Neural cell (in vitro differentiated cells): ENCODE measurements around the gene ANO1. TPM values are rescaled to one million over a fixed set of nuclear protein-coding genes. Genes with fewer than 3 reads are reported as not detected.

ENCODE experiments used
- H2AFZ ChIP-seq: fragments of 200-600, 300-800 bp; sonication (generic), shearing (Covaris generic); 2 replicates; pipeline ENCODE4 v1.6.0; 2014; ENCODE audit warnings: low read depth, mild to moderate bottlenecking, antibody characterized with exemption, low read length, moderate library complexity
- H3F3A ChIP-seq: fragments of 200-600 bp; shearing (Covaris generic); 2 replicates; pipeline ENCODE4 v1.6.1; 2016; ENCODE audit warnings: mild to moderate bottlenecking, moderate library complexity, mixed read lengths, antibody characterized with exemption, low read length; ENCODE audit not compliant: insufficient read depth, poor library complexity, severe bottlenecking
- H3K27ac ChIP-seq: fragments of 200-600, 300-800 bp; sonication (generic), shearing (Covaris generic); 2 replicates; pipeline ENCODE4 v1.5.1; 2014; ENCODE audit warnings: mild to moderate bottlenecking, low read length, moderate library complexity
- H3K27me3 ChIP-seq: fragments of 300-800, 200-600 bp; sonication (generic), shearing (Covaris generic); 2 replicates; pipeline ENCODE4 v1.6.0; 2014; ENCODE audit warnings: mild to moderate bottlenecking, low read depth, low read length, moderate library complexity; ENCODE audit not compliant: insufficient read depth
- H3K36me3 ChIP-seq: fragments of 300-800, 200-600 bp; sonication (generic), shearing (Covaris generic); 2 replicates; pipeline ENCODE4 v1.5.1; 2014; ENCODE audit warnings: mild to moderate bottlenecking, antibody characterized with exemption, low read length, moderate library complexity; ENCODE audit not compliant: insufficient read depth
- H3K4me2 ChIP-seq: fragments of 300-800, 200-600 bp; sonication (generic), shearing (Covaris generic); 2 replicates; pipeline ENCODE4 v1.6.0; 2014; ENCODE audit warnings: mild to moderate bottlenecking, low read length
- H3K4me3 ChIP-seq: fragments of 300-800, 200-600 bp; sonication (generic), shearing (Covaris generic); 2 replicates; pipeline ENCODE4 v1.5.1; 2014; ENCODE audit warnings: mild to moderate bottlenecking, low read length, moderate library complexity
- H3K79me2 ChIP-seq: fragments of 200-600 bp; shearing (Covaris generic); replicated peaks from 2 replicates; pipeline ENCODE4 v1.6.0; 2014; ENCODE audit warnings: mild to moderate bottlenecking, low read length, moderate library complexity; ENCODE audit not compliant: insufficient read depth
- H3K9ac ChIP-seq: fragments of 300-800, 200-600 bp; sonication (generic), shearing (Covaris generic); 2 replicates; pipeline ENCODE4 v1.6.1; 2016; ENCODE audit warnings: mild to moderate bottlenecking, low read length, mixed read lengths
- H3K9me2 ChIP-seq: fragments of 200-600 bp; shearing (Covaris generic); 2 replicates; pipeline ENCODE4 v1.6.1; 2016; ENCODE audit warnings: mild to moderate bottlenecking, low read length, mixed read lengths; ENCODE audit not compliant: insufficient read depth
- H3K9me3 ChIP-seq: fragments of 200-600, 300-800 bp; sonication (generic), shearing (Covaris generic); 2 replicates; pipeline ENCODE4 v1.6.1; 2016; ENCODE audit warnings: mild to moderate bottlenecking, mixed run types, low read length, moderate library complexity, mixed read lengths
- H4K20me1 ChIP-seq: fragments of 200-600 bp; shearing (Covaris generic); 2 replicates; pipeline ENCODE4 v1.6.1; 2016; ENCODE audit warnings: mild to moderate bottlenecking, mixed run types; ENCODE audit not compliant: insufficient read depth
- EP300 ChIP-seq: fragments of 450-650 bp; conservative IDR thresholded peaks from 2 replicates; pipeline ENCODE4 v1.6.1; 2014; ENCODE audit warnings: antibody characterized with exemption, mild to moderate bottlenecking, moderate library complexity; ENCODE audit not compliant: poor library complexity, severe bottlenecking
- EZH2 ChIP-seq: fragments of 200-600, 300-800 bp; shearing (Covaris generic), sonication (generic); IDR thresholded peaks from 2 replicates; pipeline ENCODE4 v1.6.1; 2014; ENCODE audit warnings: antibody characterized with exemption, low read length, borderline replicate concordance, mild to moderate bottlenecking; ENCODE audit not compliant: insufficient read depth, poor library complexity, severe bottlenecking
- MXI1 ChIP-seq: fragments of 450-650 bp; conservative IDR thresholded peaks from 2 replicates; pipeline ENCODE4 v1.6.1; 2014; ENCODE audit warnings: antibody characterized with exemption, mild to moderate bottlenecking; ENCODE audit not compliant: poor library complexity, severe bottlenecking
- POLR2AphosphoS5 ChIP-seq: IDR thresholded peaks from 2 replicates; pipeline ENCODE4 v1.6.1; 2012
- RAD21 ChIP-seq: fragments of 450-650 bp; conservative IDR thresholded peaks from 2 replicates; pipeline ENCODE4 v1.6.1; 2014; ENCODE audit warnings: antibody characterized with exemption, mild to moderate bottlenecking, moderate library complexity
- SMC3 ChIP-seq: fragments of 450-650 bp; conservative IDR thresholded peaks from 2 replicates; pipeline ENCODE4 v1.6.1; 2014; ENCODE audit warnings: antibody characterized with exemption, mild to moderate bottlenecking, moderate library complexity; ENCODE audit not compliant: poor library complexity
- TAF1 ChIP-seq: IDR thresholded peaks from 2 replicates; pipeline ENCODE4 v1.6.1; 2012; ENCODE audit warnings: low read depth
- polyA plus RNA-seq: library from polyadenylated mRNA; depleted of rRNA; stranded (reverse); fragments of >200 nt; gene quantifications from 2 replicates; pipeline ENCODE4 v1.2.3, GENCODE V29; 2014
- TF ChIP-seq, protein P1 (sequence below): IDR thresholded peaks from 2 replicates; pipeline ENCODE4 v1.6.1; 2012; ENCODE audit warnings: borderline replicate concordance
- TF ChIP-seq, protein P2 (sequence below): fragments of 450-650 bp; IDR thresholded peaks from 2 replicates; pipeline ENCODE4 v1.5.1; 2014; ENCODE audit warnings: antibody characterized with exemption, mild to moderate bottlenecking, moderate library complexity; ENCODE audit not compliant: poor library complexity, severe bottlenecking

The ANO1 gene
- polyA plus RNA-seq, 1 donor from 2014 or later: not detected

DNA sequence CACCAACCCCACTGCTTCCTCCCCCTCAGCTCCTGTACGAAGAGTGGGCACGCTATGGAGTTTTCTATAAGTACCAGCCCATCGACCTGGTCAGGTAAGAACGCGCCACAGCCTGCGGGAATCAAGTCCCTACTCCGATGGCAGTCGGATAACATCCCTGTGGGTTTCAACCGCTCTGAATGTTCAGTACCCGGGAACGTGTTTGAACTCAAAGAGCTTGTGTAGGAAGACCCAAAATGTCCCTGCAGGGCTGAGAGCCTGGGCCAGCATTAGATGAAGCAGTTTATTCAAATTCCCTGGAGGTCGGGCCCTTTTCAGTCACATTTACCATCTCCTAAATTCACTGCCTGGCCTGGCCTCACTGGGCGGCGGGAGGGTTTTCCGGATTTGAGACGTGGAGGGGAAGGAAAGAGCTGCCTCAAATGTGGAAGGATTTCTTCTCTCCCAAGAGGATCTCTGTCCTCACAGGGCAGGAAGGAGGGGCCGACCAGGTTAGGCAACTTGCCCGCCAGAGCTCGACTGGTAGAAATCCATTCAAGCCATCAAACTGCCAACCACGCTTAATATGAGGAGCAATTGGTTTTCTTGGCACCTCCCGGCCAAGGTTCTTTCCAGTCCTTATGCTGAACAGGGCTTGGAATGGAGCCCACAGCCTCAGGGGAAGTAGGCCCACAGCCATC lies 46.3 kb downstream of the ANO1 start:
- Histone ChIP-seq H3K9me2 (no peaks in the 10 kb centered on the region), H4K20me1 (no peaks in the 10 kb centered on the region), H3K27ac (no peak overlapping the region), H3K79me2 (no peaks in the 10 kb centered on the region), H3F3A (no peaks in the 10 kb centered on the region), H3K36me3 (no peaks in the 10 kb centered on the region), H3K27me3 (no peaks in the 10 kb centered on the region), H2AFZ (no peak overlapping the region), H3K4me3 (no peak overlapping the region), H3K4me2 (no peak overlapping the region), H3K9ac (no peak overlapping the region), H3K9me3 (no peaks in the 10 kb centered on the region)
- TF ChIP-seq POLR2AphosphoS5 (no peak), EP300 (no peak), EZH2 (no peak), MXI1 (no peak), SMC3 (no peak), TAF1 (no peak), RAD21 (no peak)
- TF ChIP-seq, protein P1, sequence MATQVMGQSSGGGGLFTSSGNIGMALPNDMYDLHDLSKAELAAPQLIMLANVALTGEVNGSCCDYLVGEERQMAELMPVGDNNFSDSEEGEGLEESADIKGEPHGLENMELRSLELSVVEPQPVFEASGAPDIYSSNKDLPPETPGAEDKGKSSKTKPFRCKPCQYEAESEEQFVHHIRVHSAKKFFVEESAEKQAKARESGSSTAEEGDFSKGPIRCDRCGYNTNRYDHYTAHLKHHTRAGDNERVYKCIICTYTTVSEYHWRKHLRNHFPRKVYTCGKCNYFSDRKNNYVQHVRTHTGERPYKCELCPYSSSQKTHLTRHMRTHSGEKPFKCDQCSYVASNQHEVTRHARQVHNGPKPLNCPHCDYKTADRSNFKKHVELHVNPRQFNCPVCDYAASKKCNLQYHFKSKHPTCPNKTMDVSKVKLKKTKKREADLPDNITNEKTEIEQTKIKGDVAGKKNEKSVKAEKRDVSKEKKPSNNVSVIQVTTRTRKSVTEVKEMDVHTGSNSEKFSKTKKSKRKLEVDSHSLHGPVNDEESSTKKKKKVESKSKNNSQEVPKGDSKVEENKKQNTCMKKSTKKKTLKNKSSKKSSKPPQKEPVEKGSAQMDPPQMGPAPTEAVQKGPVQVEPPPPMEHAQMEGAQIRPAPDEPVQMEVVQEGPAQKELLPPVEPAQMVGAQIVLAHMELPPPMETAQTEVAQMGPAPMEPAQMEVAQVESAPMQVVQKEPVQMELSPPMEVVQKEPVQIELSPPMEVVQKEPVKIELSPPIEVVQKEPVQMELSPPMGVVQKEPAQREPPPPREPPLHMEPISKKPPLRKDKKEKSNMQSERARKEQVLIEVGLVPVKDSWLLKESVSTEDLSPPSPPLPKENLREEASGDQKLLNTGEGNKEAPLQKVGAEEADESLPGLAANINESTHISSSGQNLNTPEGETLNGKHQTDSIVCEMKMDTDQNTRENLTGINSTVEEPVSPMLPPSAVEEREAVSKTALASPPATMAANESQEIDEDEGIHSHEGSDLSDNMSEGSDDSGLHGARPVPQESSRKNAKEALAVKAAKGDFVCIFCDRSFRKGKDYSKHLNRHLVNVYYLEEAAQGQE: no peak
- TF ChIP-seq, protein P2, sequence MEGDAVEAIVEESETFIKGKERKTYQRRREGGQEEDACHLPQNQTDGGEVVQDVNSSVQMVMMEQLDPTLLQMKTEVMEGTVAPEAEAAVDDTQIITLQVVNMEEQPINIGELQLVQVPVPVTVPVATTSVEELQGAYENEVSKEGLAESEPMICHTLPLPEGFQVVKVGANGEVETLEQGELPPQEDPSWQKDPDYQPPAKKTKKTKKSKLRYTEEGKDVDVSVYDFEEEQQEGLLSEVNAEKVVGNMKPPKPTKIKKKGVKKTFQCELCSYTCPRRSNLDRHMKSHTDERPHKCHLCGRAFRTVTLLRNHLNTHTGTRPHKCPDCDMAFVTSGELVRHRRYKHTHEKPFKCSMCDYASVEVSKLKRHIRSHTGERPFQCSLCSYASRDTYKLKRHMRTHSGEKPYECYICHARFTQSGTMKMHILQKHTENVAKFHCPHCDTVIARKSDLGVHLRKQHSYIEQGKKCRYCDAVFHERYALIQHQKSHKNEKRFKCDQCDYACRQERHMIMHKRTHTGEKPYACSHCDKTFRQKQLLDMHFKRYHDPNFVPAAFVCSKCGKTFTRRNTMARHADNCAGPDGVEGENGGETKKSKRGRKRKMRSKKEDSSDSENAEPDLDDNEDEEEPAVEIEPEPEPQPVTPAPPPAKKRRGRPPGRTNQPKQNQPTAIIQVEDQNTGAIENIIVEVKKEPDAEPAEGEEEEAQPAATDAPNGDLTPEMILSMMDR: no peak

DNA sequence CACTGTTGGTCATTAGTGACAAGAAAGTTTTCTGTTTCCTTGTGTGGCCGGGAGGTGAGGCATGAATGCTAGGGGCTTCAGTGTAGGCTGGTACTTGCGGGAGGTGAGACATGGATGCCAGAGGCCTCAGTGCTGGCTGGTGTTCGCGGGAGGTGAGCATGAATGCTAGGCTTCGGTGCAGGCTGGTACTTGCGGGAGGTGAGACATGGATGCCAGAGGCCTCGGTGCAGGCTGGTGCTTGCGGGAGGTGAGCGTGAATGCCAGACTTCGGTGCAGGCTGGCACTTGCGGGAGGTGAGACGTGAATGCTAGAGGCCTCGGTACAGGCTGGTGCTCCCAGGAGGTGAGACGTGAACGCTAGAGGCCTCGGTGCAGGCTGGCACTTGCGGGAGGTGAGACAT lies 48.4 kb downstream of the ANO1 start:
- H3K4me3 ChIP-seq: no peak overlapping the region
- no peak overlapping the region for H2AFZ ChIP-seq
- no peaks in the 10 kb centered on the region for H3F3A ChIP-seq
- H3K79me2 ChIP-seq: no peaks in the 10 kb centered on the region
- TF ChIP-seq MXI1: no peak
- TF ChIP-seq POLR2AphosphoS5: no peak
- TF ChIP-seq, protein P2: no peak
- TF ChIP-seq EZH2: no peak
- TF ChIP-seq TAF1: no peak
- H3K27ac ChIP-seq: no peak overlapping the region
- H3K27me3 ChIP-seq: no peaks in the 10 kb centered on the region
- H4K20me1 ChIP-seq: no peaks in the 10 kb centered on the region
- H3K4me2 ChIP-seq: no peak overlapping the region
- H3K9me2 ChIP-seq: no peaks in the 10 kb centered on the region
- H3K9me3 ChIP-seq: no peaks in the 10 kb centered on the region
- no peak overlapping the region for H3K9ac ChIP-seq
- no peaks in the 10 kb centered on the region for H3K36me3 ChIP-seq
